Right atrium auricular region (tissue), 2 donors: ENCODE measurements around the gene GP1BB. TPM values are rescaled to one million over a fixed set of nuclear protein-coding genes. Genes with fewer than 3 reads are reported as not detected.
"Not testable (repeated sequence)": the region's sequence is repeated elsewhere in the genome, so short reads cannot be mapped to it uniquely, and the experiment has no call there.

Experiments used
- DNase-seq: peaks from one replicate; pipeline ENCODE4 v3.0.0-alpha.2; 2019; ENCODE audit warnings: low spot score
- H3K27ac ChIP-seq, 2 donors: fragments of 200-600 bp; sonication (generic); 1 replicate in 1 of 2; 2 replicates in 1 of 2; pipeline ENCODE4 v1.5.1; 2016 to 2019
- H3K27me3 ChIP-seq, 2 donors: fragments of 200-600 bp; sonication (generic); one replicate each; pipeline versions ENCODE4 v1.5.1 to v1.6.0; 2017 to 2019
- H3K36me3 ChIP-seq: fragments of 200-600 bp; sonication (generic); one replicate; pipeline ENCODE4 v1.5.1; 2016
- H3K4me1 ChIP-seq, 2 donors: fragments of 200-600 bp; sonication (generic); one replicate each; pipeline versions ENCODE4 v1.5.1 to v1.6.0; 2017 to 2019
- H3K4me3 ChIP-seq, 2 donors: fragments of 200-600 bp; sonication (generic); 1 replicate in 1 of 2; 2 replicates in 1 of 2; pipeline ENCODE4 v1.5.1; 2017 to 2019; ENCODE audit warnings: mild to moderate bottlenecking in 1 of 2, moderate library complexity in 1 of 2
- H3K9me3 ChIP-seq, 2 donors: fragments of 200-600 bp; sonication (generic); one replicate each; pipeline ENCODE4 v1.5.1; 2019
- total RNA-seq, 2 donors: library from RNA; depleted of rRNA; stranded (reverse); fragments of >200 nt; gene quantifications; one replicate each; pipeline ENCODE4 v1.1.0, GENCODE V29; 2016
- TF ChIP-seq, protein P1 (sequence below), 2 donors: fragments of 200-600 bp; sonication (generic); IDR thresholded peaks; one replicate each; pipeline ENCODE4 v1.5.1; 2019; ENCODE audit warnings: antibody characterized with exemption in 2 of 2

Gene GP1BB
- 10 to 100 TPM; 25.8 to 34.7 TPM for total RNA-seq

DNA sequence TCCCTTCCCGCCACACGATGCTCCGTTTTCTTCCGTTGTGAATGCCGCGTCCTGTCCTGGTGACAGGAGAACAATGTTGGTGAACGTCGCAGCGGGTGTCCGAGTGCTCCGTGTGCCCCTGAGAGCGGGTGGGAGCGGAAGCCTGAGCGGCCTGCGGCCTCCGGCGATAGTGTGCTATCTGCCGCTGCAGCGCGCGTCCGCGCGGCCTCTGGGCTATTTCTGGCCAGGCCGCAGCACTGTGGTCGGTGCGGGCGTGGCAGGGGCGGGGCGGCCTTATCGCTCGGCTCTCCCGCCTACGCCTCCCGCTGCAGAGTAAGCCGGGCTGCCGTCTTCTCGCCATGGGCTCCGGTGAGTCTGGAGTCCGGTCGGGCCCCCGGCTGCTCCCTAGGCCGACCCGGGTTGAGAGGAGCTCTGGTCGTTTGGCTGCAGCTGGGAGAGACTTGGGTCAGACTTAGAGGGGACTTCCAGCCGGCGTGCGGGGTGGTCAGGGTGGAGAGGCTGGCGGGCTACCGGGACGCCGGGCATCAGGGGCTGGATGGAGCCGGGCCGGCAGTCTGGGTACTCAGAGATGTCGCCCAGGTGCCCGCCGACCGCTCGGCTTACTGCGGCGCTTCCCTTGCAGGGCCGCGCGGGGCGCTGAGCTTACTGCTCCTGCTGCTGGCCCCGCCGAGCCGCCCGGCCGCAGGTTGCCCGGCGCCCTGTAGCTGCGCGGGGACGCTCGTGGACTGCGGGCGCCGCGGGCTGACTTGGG lies at the start of gene GP1BB:
Gene GP1BB (plus strand): TSS at position 308 of the 751 bp plus-strand sequence. CDS start 31 bp downstream, at position 339.
- Histone ChIP-seq H3K4me1 (peaks cover 0 to 54% of the 10 kb centered on the region in 2 donors), H3K36me3 (peaks cover 25% of the 10 kb centered on the region), H3K4me3 (peak within 1 kb of the TSS; percentile 23 to 43), H3K27ac (peak within 1 kb of the TSS; percentile 71 to 91), H3K27me3 (no peaks in the 10 kb centered on the region), H3K9me3 (no peaks in the 10 kb centered on the region)
- DNase-seq, result no peak
- TF ChIP-seq, protein P1, sequence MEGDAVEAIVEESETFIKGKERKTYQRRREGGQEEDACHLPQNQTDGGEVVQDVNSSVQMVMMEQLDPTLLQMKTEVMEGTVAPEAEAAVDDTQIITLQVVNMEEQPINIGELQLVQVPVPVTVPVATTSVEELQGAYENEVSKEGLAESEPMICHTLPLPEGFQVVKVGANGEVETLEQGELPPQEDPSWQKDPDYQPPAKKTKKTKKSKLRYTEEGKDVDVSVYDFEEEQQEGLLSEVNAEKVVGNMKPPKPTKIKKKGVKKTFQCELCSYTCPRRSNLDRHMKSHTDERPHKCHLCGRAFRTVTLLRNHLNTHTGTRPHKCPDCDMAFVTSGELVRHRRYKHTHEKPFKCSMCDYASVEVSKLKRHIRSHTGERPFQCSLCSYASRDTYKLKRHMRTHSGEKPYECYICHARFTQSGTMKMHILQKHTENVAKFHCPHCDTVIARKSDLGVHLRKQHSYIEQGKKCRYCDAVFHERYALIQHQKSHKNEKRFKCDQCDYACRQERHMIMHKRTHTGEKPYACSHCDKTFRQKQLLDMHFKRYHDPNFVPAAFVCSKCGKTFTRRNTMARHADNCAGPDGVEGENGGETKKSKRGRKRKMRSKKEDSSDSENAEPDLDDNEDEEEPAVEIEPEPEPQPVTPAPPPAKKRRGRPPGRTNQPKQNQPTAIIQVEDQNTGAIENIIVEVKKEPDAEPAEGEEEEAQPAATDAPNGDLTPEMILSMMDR (IDR thresholded peaks at IDR 0.05), result no peak

GRCh38 chr22:19673660-19674059 lies 49.7 kb upstream of the GP1BB start:
- DNase-seq, result no peak
- Histone ChIP-seq H3K36me3 (no peaks in the 10 kb centered on the region), H3K27ac (no peak overlapping the region), H3K27me3 (no peaks in the 10 kb centered on the region), H3K4me1 (no peaks in the 10 kb centered on the region), H3K4me3 (no peak overlapping the region), H3K9me3 (no peaks in the 10 kb centered on the region)
- TF ChIP-seq, protein P1 (IDR thresholded peaks at IDR 0.05), result no peak

GRCh38 chr22:19674129-19674928 lies 49.0 kb upstream of the GP1BB start:
- DNase-seq, result no peak
- Histone ChIP-seq H3K36me3 (no peaks in the 10 kb centered on the region), H3K4me3 (no peak overlapping the region), H3K9me3 (no peaks in the 10 kb centered on the region), H3K4me1 (no peaks in the 10 kb centered on the region), H3K27ac (no peak overlapping the region), H3K27me3 (no peaks in the 10 kb centered on the region)
- TF ChIP-seq, protein P1 (IDR thresholded peaks at IDR 0.05), result no peak

GRCh38 chr22:19674929-19675253 lies 48.4 kb upstream of the GP1BB start:
- Histone ChIP-seq H3K36me3 (no peaks in the 10 kb centered on the region), H3K27ac (no peak overlapping the region), H3K4me1 (peaks cover 0 to 4% of the 10 kb centered on the region in 2 donors), H3K27me3 (no peaks in the 10 kb centered on the region), H3K9me3 (no peaks in the 10 kb centered on the region), H3K4me3 (no peak overlapping the region)
- TF ChIP-seq, protein P1 (IDR thresholded peaks at IDR 0.05), result no peak
- peak; percentile 26 for DNase-seq

GRCh38 chr22:19675428-19675827 lies 47.9 kb upstream of the GP1BB start:
- H3K4me1 ChIP-seq, result peaks cover 0 to 4% of the 10 kb centered on the region in 2 donors
- TF ChIP-seq, protein P1 (IDR thresholded peaks at IDR 0.05), result no peak
- DNase-seq, result no peak
- H3K27me3 ChIP-seq, result no peaks in the 10 kb centered on the region
- no peaks in the 10 kb centered on the region for H3K36me3 ChIP-seq
- no peak overlapping the region for H3K4me3 ChIP-seq
- H3K9me3 ChIP-seq, result no peaks in the 10 kb centered on the region
- no peak overlapping the region for H3K27ac ChIP-seq

GRCh38 chr22:19676437-19676836 lies 46.9 kb upstream of the GP1BB start:
- not testable (repeated sequence) for H3K9me3 ChIP-seq, H3K4me3 ChIP-seq, DNase-seq, H3K27ac ChIP-seq, H3K4me1 ChIP-seq, H3K27me3 ChIP-seq, H3K36me3 ChIP-seq
